Measurements from ENCODE around the gene KRT2.
"Not testable (repeated sequence)": the region's sequence is repeated elsewhere in the genome, so short reads cannot be mapped to it uniquely, and the experiment has no call there.

The KRT2 gene

GRCh38 chr12:52684431-52684830 lies 32.4 kb upstream of the KRT2 start:
- DNase-seq (ENCODE audit: low read depth), result no peak

DNA sequence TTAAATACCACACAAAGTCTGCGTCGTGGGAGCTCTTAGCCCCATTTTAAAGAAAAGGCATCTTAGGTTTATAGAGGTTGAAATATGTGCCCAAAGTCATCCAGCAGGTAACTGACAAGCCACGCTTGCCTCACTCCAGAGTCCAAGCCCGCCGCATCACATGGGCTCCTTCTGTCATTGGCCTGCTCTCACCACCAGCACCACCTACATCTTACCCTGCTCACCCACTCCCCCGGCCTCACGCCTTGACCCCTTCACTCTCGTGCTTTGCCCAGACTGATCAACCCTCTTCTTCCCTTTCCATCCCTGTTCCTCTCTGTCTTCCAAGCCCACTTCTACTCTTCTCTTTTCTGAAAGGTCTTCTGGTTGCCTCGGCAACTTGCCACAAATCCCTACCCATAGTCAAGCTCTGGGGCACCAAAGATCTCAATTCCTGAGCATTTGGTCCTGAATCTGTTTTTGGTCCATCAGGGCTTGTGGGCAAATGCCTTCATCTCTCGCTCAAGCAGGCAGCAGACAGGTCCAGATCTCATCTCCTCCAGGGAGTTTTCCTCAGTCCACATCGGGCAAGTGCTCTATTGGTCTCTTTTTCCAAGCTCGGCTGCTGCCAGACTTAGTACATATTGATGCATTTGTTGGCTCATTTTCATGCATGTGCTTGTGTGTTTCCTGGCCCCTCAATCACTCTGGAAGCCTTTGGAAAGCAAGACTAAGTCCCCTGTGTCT lies 31.7 kb upstream of the KRT2 start:
- DNase-seq (ENCODE audit: low read depth), result no peak

- DNase-seq (ENCODE audit: low read depth), result no peak
These were observed 31.0 kb upstream of the KRT2 start for GRCh38 chr12:52682938-52683574.

- DNase-seq (ENCODE audit: low read depth), result no peak
These were observed 30.3 kb upstream of the KRT2 start for GRCh38 chr12:52682381-52682660.

DNA sequence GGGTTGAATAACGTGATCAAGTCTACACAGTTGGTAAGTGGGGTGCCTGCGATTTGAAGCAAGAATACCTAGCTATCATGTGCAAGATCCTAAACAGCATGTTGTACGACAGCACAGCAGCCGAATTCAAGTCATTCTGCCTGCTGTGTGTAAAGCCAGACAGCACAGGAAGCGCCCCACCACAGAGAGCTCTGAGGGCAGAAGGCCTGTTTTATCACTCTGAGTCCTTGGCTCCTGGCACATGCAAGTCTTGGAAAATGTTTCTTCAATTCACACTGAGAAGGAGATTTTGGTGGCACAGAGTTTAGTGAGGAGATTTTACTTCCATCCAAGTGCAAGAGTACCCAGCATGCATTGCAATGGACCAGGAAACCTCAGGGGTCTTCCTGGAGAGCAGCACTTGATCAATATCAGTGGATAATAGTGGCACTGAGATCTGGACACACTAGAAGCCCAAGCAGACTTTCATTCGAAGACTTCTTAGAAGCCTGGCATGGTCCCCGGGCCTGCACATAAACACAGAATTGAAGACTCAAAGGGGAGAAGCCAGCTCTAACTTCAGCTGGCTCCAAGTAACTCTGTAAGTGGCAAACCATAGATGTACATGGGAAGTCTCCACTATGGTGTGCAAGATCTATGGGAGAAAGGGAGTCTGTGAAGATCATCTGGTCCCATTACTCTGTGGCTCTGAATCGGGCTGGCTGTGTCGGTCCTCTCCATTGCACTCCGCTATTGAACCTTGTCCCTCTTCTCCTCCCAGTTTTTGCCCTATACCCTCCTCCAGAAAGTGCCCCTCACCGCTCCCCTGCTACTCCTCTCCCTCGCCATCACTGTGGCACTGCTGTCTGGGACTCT lies 29.7 kb upstream of the KRT2 start:
- DNase-seq (ENCODE audit: low read depth), result no peak

- DNase-seq (ENCODE audit: low read depth), result no peak
These were observed 28.4 kb upstream of the KRT2 start, which contains the start of gene KRT1 for GRCh38 chr12:52680363-52680762. Gene KRT1, minus strand, starts transcription at chr12:52680407. Its CDS starts 59 bp downstream, at chr12:52680348.

GRCh38 chr12:52679875-52680274 lies 27.9 kb upstream of the KRT2 start:
- DNase-seq (ENCODE audit: low read depth), result no peak

DNA sequence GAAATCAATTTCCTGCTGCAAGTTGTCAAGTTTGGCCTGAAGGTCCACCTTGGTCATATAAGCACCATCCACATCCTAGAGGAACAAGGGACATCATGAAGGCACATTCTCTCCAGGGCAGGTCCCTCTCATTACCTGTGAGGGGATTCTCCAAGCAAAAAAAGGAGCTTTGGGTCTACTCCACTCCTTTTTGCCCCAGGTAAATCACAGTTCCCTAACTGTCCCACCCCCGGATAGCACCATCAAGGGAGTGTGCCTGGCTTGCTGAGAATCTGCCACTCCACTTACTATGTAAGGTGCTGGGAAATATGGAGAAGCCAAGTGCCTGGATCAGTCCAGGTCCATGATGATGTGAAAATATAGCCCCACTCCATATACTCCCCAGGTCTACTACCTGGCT lies 25.7 kb upstream of the KRT2 start:
- no peak for DNase-seq (ENCODE audit: low read depth)

DNA sequence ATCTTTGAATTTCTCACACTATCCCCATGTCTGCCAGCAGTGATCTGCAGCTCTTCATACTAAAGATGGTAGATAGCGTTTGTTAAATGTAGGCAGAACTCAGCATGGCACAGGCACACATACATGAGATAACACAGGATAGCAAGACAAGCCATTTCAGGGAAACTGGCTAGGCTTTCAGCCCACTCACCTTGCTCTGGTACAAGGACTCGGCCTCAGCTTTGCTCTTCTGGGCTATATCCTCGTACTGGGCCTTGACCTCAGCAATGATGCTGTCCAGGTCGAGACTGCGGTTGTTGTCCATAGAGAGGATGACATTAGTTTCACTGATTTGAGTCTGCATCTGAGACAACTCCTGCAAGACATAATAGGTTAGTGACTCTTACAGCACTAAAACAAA lies 25.1 kb upstream of the KRT2 start:
- no peak for DNase-seq (ENCODE audit: low read depth)

- DNase-seq (ENCODE audit: low read depth), result no peak
These were observed 24.2 kb upstream of the KRT2 start for GRCh38 chr12:52676163-52676562.

- no peak for DNase-seq (ENCODE audit: low read depth)
These were observed 23.3 kb upstream of the KRT2 start for GRCh38 chr12:52675301-52675701.

DNA sequence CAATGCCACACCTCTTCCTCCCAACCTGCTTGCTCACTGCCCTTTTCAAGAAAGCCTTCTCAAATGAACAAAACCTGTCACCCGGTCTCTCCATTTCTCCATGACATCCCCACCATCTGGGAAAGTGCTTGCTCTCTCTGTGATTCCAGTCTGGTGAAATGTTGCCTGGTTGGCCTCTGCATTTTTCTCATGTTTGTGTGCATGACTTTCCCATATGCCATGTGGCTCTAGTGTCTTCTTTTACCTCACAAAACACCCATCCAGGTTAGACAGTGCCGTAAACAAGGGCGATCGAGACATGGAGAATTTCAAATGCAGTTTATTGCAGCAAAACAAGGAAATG lies 22.4 kb upstream of the KRT2 start:
- DNase-seq (ENCODE audit: low read depth), result no peak

GRCh38 chr12:52673713-52674432 lies 21.9 kb upstream of the KRT2 start:
- no peak for DNase-seq (ENCODE audit: low read depth)

DNA sequence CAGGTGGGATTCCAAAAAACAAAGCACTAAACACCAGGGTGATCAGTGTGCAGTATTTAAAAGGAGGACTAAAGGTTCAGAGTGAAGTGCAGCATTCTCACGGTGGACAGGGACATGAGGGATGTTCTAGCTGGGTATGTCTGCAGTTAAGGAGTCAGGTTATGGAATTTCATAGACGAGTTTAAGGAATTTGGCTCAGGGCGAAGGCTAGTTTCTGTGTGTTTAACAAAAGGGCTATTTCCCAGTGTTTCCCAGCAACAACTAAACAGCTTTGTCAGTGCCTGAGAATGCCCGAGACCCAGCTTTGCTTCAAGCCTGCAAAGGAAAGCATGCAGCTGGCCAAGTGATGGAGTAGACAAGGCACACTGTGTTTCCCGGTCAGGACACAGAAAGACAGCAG lies 21.2 kb upstream of the KRT2 start:
- DNase-seq (ENCODE audit: low read depth), result no peak

- no peak for DNase-seq (ENCODE audit: low read depth)
These were observed 20.4 kb upstream of the KRT2 start for GRCh38 chr12:52672321-52672933.

DNA sequence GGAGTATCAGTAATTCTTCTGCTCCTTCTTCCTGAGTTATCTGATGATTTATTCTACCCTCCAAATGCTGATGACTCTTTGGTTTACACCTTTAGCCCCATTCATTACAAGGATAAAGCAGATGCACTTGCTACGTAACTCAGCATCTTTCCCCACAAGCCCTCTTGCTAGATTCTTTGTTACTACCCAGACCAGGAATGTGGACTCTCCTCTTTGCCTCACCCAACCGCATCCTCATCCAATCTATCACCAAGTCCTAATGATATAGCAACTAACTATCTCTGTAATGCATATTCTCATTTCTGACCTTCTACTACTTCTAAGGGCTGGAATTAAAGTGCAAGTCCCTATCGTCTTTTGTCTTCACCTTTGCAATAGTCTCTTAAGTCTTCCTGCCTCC lies 18.9 kb upstream of the KRT2 start:
- DNase-seq (ENCODE audit: low read depth), result no peak

GRCh38 chr12:52670506-52670905 lies 18.5 kb upstream of the KRT2 start:
- no peak for DNase-seq (ENCODE audit: low read depth)

- not testable (repeated sequence) for DNase-seq (ENCODE audit: low read depth)
These were observed 17.9 kb upstream of the KRT2 start for GRCh38 chr12:52669941-52670340.

- DNase-seq (ENCODE audit: low read depth), result no peak
These were observed 17.4 kb upstream of the KRT2 start for GRCh38 chr12:52669426-52669825.

GRCh38 chr12:52667931-52668330 lies 15.9 kb upstream of the KRT2 start:
- DNase-seq (ENCODE audit: low read depth), result no peak

DNA sequence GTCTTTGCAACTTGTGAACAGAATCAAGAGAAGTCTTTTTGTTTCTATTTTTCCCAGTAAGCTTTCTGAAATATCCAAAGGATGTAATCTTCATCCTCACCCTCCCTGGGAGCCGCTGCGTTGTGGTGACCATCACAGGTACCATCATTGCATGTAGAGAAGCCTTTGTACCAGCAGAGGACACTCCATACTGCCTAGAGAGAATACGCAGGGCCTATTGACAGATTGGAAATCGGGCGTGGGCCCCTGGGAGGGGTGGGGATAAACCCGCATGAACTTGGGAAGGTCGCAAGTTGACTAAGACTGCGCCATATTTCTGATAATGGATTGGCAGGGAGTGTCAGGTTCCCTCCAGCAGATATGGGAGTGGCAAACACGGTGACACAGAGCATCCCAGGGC lies 15.5 kb upstream of the KRT2 start:
- no peak for DNase-seq (ENCODE audit: low read depth)

DNA sequence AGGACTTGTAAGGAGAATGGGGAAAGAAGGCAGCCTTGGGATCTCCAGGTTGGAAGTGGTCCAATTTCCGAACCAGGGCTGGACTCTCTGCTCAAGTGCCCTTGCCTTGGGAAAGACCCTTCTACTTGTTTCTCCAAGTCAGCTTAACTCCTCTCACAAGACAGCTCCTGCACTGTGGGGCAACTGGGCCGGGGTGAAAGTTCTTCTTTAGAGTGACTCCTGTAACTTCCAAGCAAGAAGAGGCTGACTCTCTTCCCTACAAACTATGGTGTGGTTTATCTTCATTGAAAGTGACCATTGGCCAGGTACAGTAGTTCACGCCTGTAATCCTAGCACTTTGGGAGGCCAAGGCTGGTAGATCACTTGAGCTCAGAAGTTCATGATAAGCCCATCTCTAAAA lies 14.5 kb upstream of the KRT2 start:
- no peak for DNase-seq (ENCODE audit: low read depth)

Data from T-helper 22 cell (primary cell).